Stomach (tissue), 9 donors: ENCODE results near the gene OTX2. TPM values are rescaled to one million over a fixed set of nuclear protein-coding genes. Genes with fewer than 3 reads are reported as not detected.

ENCODE experiments used
- DNase-seq, 2 donors: peaks; one replicate each; pipeline versions ENCODE4 v3.0.0 to v3.0.0-alpha.2; 2013 to 2019
- H3K27ac ChIP-seq, 5 donors: fragments of 200-600 bp in 4 of 5; sonication (generic) in 4 of 5; one replicate each; pipeline ENCODE4 v1.5.1; 2013 to 2019; ENCODE audit warnings: mild to moderate bottlenecking in 1 of 5, moderate library complexity in 1 of 5
- H3K27me3 ChIP-seq, 3 donors: fragments of 200-600 bp; sonication (generic); one replicate each; pipeline ENCODE4 v1.5.1; 2017 to 2019; ENCODE audit warnings: mixed run types in 1 of 3
- H3K36me3 ChIP-seq, 4 donors: fragments of 200-600 bp; sonication (generic); 1 replicate in 3 of 4; 2 replicates in 1 of 4; pipeline ENCODE4 v1.5.1; 2016 to 2019
- H3K4me1 ChIP-seq, 4 donors: fragments of 200-600 bp; sonication (generic); one replicate each; pipeline ENCODE4 v1.5.1; 2016 to 2019
- H3K4me3 ChIP-seq, 4 donors: fragments of 200-600 bp; sonication (generic) in 3 of 4; one replicate each; pipeline ENCODE4 v1.5.1; 2016 to 2019; ENCODE audit warnings: mild to moderate bottlenecking in 1 of 4
- H3K9me3 ChIP-seq, 4 donors: fragments of 200-600 bp; sonication (generic); one replicate each; pipeline ENCODE4 v1.5.1; 2016 to 2019
- CTCF ChIP-seq, 7 experiments: fragments of 450-650 bp in 4 of 7; fragments of 200-600 bp in 3 of 7; sonication (generic) in 3 of 7; IDR thresholded peaks; one replicate each; pipeline ENCODE4 v1.5.1; 2016 to 2019; ENCODE audit warnings: antibody characterized with exemption in 7 of 7, control low read depth in 2 of 7, mild to moderate bottlenecking in 1 of 7
- EP300 ChIP-seq: sonication (generic); formaldehyde crosslinking; IDR thresholded peaks from one replicate; pipeline ENCODE4 v1.6.1; 2017; ENCODE audit warnings: antibody characterized with exemption
- POLR2A ChIP-seq, 4 donors: fragments of 450-650 bp; IDR thresholded peaks; one replicate each; pipeline ENCODE4 v1.6.1; 2016; ENCODE audit warnings: antibody characterized with exemption in 4 of 4, control low read depth in 2 of 4, mild to moderate bottlenecking in 1 of 4, moderate library complexity in 1 of 4
- POLR2AphosphoS5 ChIP-seq, 3 donors: sonication (generic); formaldehyde crosslinking; IDR thresholded peaks; one replicate each; pipeline ENCODE4 v1.6.1; 2016; ENCODE audit warnings: antibody characterized with exemption in 3 of 3
- WGBS, 5 donors: extraction: QIAGEN DNeasy Blood & Tissue Kit in 3 of 5; methylation state at CpG; one replicate each; pipeline versions ENCODE4 v1.1.5 to v1.1.7; 2013 to 2018; 5-methylcytosine and 5-hydroxymethylcytosine counted together
- intact Hi-C: fragments of 100-400 bp; cut with DNase I; formaldehyde crosslinking; loops from one replicate; pipeline ENCODE4 v1.15.1; 2023; ENCODE audit warnings: low total_unique reads
- polyA plus RNA-seq, 3 donors: library from polyadenylated mRNA; stranded (reverse); fragments of 200-250 nt; gene quantifications; one replicate each; pipeline ENCODE4 v1.2.3, GENCODE V29; 2013
- total RNA-seq, 5 donors: library from RNA; depleted of rRNA; stranded (reverse); fragments of >200 nt; gene quantifications; one replicate each; pipeline versions ENCODE4 v1.1.0 to v1.2.3, GENCODE V29; 2014 to 2016
- donor health status: healthy with polysubstance abuse.
- donor health status: Bipolar disorder and iron deficiency.
- donor health status: healthy.

The OTX2 gene
- total and polyA plus RNA-seq, 8 donors = not detected

DNA sequence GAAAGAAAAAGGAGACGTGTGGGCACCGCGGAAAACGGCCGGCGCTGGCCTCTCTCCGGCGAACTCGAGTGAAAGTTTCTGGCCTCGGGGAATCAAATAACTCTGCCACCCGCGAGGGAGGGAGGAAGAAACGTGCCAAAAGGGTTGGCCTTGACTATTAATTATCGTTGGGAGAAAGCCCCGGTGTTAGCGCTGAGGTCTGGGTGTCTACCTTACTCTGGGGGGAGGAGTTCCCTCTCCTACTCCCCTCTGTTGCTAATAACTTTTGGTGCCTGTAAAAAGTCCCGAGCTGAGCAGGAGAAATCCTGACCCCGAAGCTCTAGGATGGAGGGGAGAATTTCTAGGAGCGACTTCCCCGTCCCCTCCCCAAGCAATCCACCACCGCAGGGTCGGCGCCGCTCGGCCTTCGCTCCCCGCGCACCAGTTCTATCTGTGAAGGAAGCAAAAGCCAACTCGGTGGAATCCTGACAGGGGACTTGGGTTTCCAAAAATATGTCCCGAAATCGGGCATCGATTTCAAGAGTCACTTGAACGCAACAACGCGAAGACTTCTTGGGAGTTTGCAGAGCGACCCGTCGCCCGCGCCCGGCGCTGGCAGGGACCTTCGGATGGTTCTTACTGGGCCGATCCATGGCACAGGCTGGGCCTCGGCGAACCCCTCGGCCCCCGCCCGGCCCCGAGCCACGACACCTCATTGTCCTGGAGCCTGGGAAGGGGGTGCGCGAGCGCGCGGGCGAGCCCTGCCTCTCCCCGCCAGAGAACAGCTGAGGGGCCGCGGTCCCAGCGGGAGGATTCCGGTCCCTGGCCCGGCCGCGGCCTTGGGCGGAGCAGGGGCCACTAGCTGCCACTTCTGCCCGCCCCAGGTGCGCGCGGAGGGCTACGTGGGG, 1.7 kb downstream of the OTX2 start:
- Histone ChIP-seq H3K27ac (no peak overlapping the region), H3K4me1 (peaks cover 4 to 42% (median 16%) of the 10 kb centered on the region in 4 donors), H3K4me3 (peak overlapping the region in 2 of 4 donors; percentile 11 to 14), H3K36me3 (no peaks in the 10 kb centered on the region), H3K27me3 (peaks cover 55 to 100% (median 100%) of the 10 kb centered on the region in 3 donors), H3K9me3 (peaks cover 0 to 33% (median 6%) of the 10 kb centered on the region in 4 donors)
- WGBS, 5 donors = 6 to 14% (median 13%) methylated on average over 40 to 71 of the region's 71 CpGs
- no peak for TF ChIP-seq POLR2A (IDR thresholded peaks at IDR 0.05)
- DNase-seq = no peak
- intact Hi-C loops = no loop called here

- H3K4me3 ChIP-seq = peak overlapping the region in 2 of 4 donors; percentile 11 to 14
- WGBS, 5 donors = 6 to 10% (median 8%) methylated on average over 16 of the region's 16 CpGs
- H3K27ac ChIP-seq = no peak overlapping the region
Measured at GRCh38 chr14:56808110-56808382, 2.2 kb downstream of the OTX2 start.

DNA sequence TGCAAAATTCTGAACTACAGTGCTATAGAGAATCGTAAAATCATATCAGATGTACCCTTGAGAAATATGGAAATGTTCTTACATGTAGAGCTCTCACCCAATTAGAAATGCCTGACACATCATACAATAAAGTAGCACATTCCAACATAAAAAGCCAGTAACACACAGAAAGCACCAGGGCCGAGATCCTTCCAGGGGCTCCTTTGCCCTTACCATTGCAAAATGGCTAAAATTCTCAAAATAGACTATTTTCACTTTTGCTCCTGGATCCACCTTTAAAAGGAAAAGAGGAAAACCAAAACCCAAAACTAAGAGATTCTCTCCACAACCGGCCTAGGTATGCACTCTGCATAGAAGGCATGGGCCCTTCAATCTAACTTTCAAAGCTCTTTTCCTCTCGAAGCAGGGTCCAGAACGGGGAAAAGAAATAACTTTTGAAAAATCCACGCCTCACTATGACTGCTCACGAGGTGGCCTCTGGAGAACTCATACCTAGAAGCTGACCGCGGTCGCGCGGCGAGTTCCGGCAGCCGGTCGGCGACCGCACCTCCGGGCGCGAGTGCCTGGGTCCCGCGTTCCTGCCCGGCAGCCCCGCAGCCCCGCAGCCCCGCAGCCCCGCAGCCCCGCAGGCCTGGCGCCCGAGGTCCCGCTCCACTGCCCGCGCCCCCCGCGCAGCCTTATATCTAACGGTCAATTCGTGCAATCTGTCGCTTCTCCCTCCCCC, 2.7 kb downstream of the OTX2 start:
- H3K4me3 ChIP-seq = no peak overlapping the region
- DNase-seq = no peak
- H3K27ac ChIP-seq = no peak overlapping the region
- intact Hi-C loops = no loop called here
- H3K27me3 ChIP-seq = peaks cover 61 to 100% (median 100%) of the 10 kb centered on the region in 3 donors
- H3K4me1 ChIP-seq = peaks cover 4 to 40% (median 16%) of the 10 kb centered on the region in 4 donors
- WGBS, 5 donors = 9 to 18% (median 15%) methylated on average over 32 to 39 of the region's 39 CpGs
- TF ChIP-seq POLR2AphosphoS5 (IDR thresholded peaks at IDR 0.05) = no peak
- TF ChIP-seq CTCF (IDR thresholded peaks at IDR 0.05) = no peak
- no peak for TF ChIP-seq POLR2A (IDR thresholded peaks at IDR 0.05)
- TF ChIP-seq EP300 = no peak
- H3K9me3 ChIP-seq = peaks cover 0 to 33% (median 6%) of the 10 kb centered on the region in 4 donors
- H3K36me3 ChIP-seq = no peaks in the 10 kb centered on the region

More at GRCh38 chr14:56808110-56808382, 2.2 kb downstream of the OTX2 start:
- intact Hi-C loops = no loop called here
- Histone ChIP-seq H3K27me3 (peaks cover 61 to 100% (median 100%) of the 10 kb centered on the region in 3 donors), H3K4me1 (peaks cover 4 to 42% (median 16%) of the 10 kb centered on the region in 4 donors), H3K9me3 (peaks cover 0 to 33% (median 6%) of the 10 kb centered on the region in 4 donors), H3K36me3 (no peaks in the 10 kb centered on the region)
- DNase-seq = no peak
- no peak for TF ChIP-seq POLR2AphosphoS5 (IDR thresholded peaks at IDR 0.05)
- TF ChIP-seq EP300 = no peak
- no peak for TF ChIP-seq CTCF (IDR thresholded peaks at IDR 0.05)

DNA sequence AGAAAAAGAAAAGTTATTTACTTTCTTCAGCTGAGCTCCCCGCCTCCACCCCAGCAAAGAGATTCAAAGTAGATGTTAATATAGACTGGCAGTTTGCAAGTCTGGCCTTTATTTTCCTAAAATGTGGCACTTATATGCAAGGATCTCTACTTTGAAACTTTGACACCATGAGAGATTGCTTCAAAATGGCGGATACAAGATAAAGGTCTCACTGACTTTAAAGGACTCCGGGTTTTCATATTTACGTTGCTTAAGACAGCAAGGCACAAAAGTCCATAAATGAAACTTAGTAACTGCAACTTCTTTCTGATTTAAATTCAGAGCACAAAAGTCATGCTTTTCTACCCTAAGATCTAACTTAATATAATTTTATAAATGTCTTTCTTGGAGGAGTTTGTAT, 3.5 kb downstream of the OTX2 start:
- Histone ChIP-seq H3K9me3 (peaks cover 0 to 30% (median 6%) of the 10 kb centered on the region in 4 donors), H3K4me3 (no peak overlapping the region), H3K27me3 (peaks cover 56 to 100% (median 100%) of the 10 kb centered on the region in 3 donors), H3K27ac (no peak overlapping the region), H3K4me1 (peaks cover 4 to 33% (median 16%) of the 10 kb centered on the region in 4 donors), H3K36me3 (no peaks in the 10 kb centered on the region)
- DNase-seq = no peak
- TF ChIP-seq EP300 = no peak
- TF ChIP-seq CTCF (IDR thresholded peaks at IDR 0.05) = no peak
- TF ChIP-seq POLR2A (IDR thresholded peaks at IDR 0.05) = no peak
- TF ChIP-seq POLR2AphosphoS5 (IDR thresholded peaks at IDR 0.05) = no peak
- intact Hi-C loops = no loop called here
- 12 to 19% (median 15%) methylated on average over 4 of the region's 4 CpGs for WGBS, 5 donors
